ENCODE results near the gene FXN.

GRCh38 chr9:69107771-69108170 is 72.2 kb downstream of the FXN start:
- TF ChIP-seq EZH2 (IDR thresholded peaks at IDR 0.05; ENCODE audit: insufficient read depth, poor library complexity, severe bottlenecking) (no peak), EZH2phosphoT487 (IDR thresholded peaks at IDR 0.05; ENCODE audit: insufficient read depth, low read depth) (no peak)
